Choroid plexus epithelial cell (primary cell): ENCODE measurements around the gene FBF1.
"Not testable (repeated sequence)": the region's sequence is repeated elsewhere in the genome, so short reads cannot be mapped to it uniquely, and the experiment has no call there.

Experiments used
- DNase-seq: peaks from one replicate; pipeline ENCODE4 v3.0.0-alpha.2; 2010; ENCODE audit warnings: low read depth
- H3K4me3 ChIP-seq: 2 replicates; pipeline ENCODE4 v1.5.1; 2011; ENCODE audit warnings: low read depth, mild to moderate bottlenecking, control low read depth, low read length, moderate library complexity
- CTCF ChIP-seq: conservative IDR thresholded peaks from 2 replicates; pipeline ENCODE4 v1.5.1; 2011; ENCODE audit warnings: low read depth, mild to moderate bottlenecking, control low read depth, inconsistent platforms, low read length, moderate library complexity

FBF1 gene

GRCh38 chr17:75980188-75981018 lies 39.6 kb upstream of the FBF1 start:
- DNase-seq, result no peak
- TF ChIP-seq CTCF, result no peak
- H3K4me3 ChIP-seq, result peak overlapping the region; percentile 94

GRCh38 chr17:75979705-75980187 lies 38.9 kb upstream of the FBF1 start:
- no peak for TF ChIP-seq CTCF
- H3K4me3 ChIP-seq, result peak overlapping the region; percentile 94
- peak; percentile 80 for DNase-seq

- TF ChIP-seq CTCF, result peak; percentile 35
- peak within 1 kb of the TSS; percentile 94 for H3K4me3 ChIP-seq
- DNase-seq, result peak; percentile 97
Observed at GRCh38 chr17:75978938-75979704, 38.3 kb upstream of the FBF1 start, which contains the start of the genes ACOX1 and TEN1. ACOX1 (minus strand) TSS chr17:75979166; CDS start chr17:75979073, 93 bp downstream. TEN1 (plus strand) TSS chr17:75979240; CDS start chr17:75986193, 6,953 bp downstream.

GRCh38 chr17:75976175-75976848 lies 35.5 kb upstream of the FBF1 start:
- no peak for TF ChIP-seq CTCF
- DNase-seq, result no peak
- peak overlapping the region; percentile 23 for H3K4me3 ChIP-seq

GRCh38 chr17:75975757-75976174 lies 34.9 kb upstream of the FBF1 start:
- TF ChIP-seq CTCF, result no peak
- no peak for DNase-seq
- peak overlapping the region; percentile 0 for H3K4me3 ChIP-seq

- not testable (repeated sequence) for DNase-seq, H3K4me3 ChIP-seq
Observed at GRCh38 chr17:75975187-75975586, 34.3 kb upstream of the FBF1 start.

- no peak overlapping the region for H3K4me3 ChIP-seq
- DNase-seq, result no peak
- no peak for TF ChIP-seq CTCF
Observed at GRCh38 chr17:75970626-75971025, 29.8 kb upstream of the FBF1 start.
